Hematopoietic multipotent progenitor cell treated with erythropoietin and hydrocortisone succinate and interleukin-3 and kit ligand, for 6 days (in vitro differentiated cells): ENCODE data around the gene SFMBT2.
"Not testable (repeated sequence)": the region's sequence is repeated elsewhere in the genome, so short reads cannot be mapped to it uniquely, and the experiment has no call there.

ENCODE experiments used
- DNase-seq: peaks from one replicate; pipeline ENCODE4 v3.0.0-alpha.2; 2015

SFMBT2 gene

DNA sequence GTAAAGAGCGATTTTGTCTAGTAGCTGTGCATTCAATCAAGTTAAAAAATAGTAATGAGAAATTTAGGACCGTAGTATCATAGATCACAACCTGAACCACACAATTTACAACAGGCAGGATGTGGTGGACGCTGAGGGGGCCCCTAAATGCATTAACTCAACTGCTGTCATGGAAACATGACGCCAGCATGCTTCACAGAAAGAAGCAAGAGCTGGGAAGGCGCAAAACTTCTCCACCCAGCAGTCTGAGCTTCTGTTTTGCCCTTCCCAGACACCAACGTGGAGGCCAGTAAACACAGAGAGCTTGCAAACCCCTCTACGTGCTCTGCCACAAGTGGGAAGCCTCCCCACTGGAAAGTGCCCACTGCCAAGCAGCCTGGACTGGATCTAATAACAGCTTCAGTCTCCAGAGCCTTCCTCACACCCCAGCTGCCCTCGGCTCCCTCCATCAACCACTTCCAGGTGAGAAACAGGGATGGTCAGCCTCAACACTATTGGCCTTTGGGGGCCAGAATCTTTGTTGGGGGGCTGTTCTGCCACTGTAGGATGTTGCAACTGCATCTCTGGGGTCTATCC lies 151.8 kb downstream of the SFMBT2 start:
- DNase-seq, result peak; percentile 71

DNA sequence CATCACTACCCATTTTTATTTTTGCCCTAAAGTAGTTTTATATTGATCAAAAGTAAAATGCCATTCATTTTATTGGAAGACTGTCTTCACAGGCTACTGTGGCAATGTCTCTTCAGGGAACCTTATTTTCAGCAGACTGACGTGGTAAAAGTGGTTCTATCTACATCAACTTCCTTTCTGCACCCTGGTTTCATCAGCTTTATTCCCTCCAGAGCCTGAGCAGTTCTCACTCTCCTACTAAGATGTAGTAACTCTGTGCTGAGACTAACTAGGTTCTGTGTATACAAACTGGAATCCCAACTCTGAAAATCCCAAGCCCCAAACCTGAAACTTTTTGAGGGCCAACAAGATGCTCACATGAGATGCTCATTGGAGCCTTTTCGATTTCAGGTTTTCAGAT lies 155.3 kb downstream of the SFMBT2 start:
- DNase-seq, result peak; percentile 18

DNA sequence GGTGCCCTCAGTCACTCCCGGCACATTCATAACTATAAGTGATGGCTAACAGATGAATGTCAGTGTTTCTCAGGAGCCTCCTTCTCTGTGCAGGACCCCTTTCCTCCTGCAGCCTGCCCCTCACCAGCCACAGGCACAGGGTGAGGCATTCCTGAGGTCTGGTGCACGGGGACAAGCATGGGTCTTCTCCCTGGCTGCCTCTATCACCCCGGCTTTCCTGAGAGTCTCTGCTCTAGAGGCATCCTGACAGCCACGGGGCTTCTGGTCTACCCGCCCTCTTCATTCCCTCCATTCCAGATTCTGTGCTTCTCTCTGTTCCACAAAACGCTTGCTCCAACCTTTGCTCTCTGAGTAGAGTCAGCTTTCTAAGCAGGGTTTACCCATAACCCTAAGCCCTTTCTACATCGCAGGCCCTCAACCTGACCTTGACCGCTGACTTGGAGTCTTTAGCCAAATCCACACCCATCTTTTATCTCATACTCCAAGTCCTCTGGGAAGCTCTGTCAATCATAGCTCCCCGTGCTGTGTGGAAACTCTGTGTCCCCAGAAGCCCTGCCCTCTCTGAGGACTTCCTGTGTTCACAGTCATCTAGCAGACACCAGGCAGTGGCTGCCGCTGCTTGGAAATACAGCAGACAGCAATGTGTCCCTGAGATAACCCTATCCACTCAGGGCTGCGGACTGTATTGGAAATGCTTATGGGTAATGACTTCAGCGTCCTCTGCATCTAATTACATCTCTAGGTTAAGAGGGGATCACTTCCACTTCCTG lies 159.0 kb downstream of the SFMBT2 start:
- DNase-seq, result peak; percentile 80

DNA sequence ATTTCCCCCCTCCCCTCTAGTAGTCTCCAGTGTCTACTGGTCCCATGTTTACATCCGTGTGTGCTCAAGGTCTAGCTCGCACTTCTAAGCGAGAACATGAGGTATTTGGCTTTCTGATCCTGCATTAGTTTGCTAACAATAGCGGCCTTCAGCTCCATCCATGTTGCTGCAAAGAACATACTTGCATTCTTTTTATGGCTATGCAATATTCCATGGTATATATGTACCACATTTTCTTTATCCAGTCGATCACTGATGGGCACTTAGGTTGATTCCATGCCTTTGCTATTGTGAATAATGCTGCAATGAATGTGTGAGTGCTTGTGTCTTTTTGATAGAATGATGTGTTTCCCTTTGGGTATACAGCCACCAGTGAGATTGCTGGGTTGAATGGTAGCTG lies 160.6 kb downstream of the SFMBT2 start:
- no peak for DNase-seq

DNA sequence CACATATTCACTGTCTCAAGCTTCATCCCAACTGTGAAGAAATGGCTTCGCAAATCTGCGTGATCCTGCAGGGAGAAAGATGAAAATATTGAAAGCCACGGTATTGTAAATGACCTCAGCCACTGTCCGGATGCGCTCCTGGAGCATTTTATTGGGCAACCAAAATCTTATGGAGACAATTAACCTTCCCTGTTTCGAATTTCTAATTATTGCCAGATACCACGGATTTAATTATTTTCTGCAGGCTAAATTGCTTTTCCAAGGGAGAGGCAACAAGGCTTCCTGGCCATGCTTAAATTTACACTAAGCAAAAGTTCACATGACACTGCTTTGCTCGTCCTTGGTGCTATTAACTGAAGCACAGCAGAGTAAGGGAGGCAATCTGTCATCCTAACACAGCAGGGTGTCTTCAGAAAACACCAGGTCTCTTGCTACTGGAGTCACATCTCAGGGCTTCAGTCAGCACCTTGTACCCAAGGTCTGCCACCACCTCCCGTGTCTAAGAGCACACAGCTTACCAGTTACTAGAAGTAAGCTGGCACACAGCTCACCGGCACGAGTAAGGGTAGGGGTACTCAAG lies 162.2 kb downstream of the SFMBT2 start:
- DNase-seq, result no peak

DNA sequence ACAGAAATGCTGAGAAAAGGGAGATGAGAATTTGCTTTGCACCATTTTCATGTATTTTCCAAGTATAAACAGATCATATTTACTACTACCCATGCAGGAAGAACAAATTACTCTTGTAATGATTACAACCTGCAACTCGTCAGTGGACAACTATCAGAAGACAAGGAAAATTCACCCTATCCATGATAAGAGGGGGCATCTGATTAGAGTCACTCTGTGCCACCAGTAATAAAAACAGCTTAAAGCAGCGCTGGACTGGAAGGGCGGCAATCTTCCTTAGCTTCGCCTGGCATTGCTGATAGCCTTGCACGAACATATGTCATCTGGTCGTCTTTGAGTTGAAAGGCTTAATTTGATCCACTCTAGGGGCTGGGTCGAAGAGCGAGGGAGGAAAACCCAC lies 162.7 kb downstream of the SFMBT2 start:
- DNase-seq, result no peak

DNA sequence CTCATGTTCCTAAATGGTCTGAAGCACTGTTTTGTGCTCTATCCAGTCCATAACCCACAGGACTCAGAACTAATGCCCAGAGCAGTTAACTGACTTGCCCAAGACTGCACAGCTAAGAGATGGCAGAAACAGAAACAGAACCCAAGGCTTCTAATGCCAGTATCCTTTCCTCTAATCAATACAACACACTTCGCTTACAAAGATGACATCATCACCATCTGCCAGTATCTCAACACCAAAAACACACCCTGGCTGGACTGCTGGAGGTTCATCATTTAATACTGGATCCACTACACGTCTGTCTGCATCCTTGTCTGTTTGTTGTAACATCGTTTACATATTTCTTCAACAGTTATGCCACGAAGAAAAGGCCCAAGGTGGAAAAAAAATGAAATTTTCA lies 165.3 kb downstream of the SFMBT2 start:
- DNase-seq, result no peak

DNA sequence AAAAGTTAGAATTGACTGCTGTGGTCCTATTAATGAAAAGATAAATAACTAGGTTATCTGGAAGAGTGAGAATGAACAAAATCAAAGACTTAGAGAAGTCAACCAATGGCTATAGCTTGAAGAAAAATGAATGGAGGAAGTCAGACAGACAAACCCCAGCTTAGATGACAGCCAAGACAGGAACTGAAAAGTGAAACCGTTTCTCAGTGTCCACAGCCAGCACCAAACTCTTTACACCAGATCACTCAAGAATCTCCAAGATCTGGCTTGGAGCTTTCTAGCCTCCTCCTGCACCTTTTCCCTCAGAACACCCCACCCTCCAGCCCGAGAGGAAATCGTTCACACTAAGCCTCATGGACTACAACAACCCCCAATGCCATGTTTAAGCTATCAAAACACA lies 167.0 kb downstream of the SFMBT2 start:
- DNase-seq, result peak; percentile 29

DNA sequence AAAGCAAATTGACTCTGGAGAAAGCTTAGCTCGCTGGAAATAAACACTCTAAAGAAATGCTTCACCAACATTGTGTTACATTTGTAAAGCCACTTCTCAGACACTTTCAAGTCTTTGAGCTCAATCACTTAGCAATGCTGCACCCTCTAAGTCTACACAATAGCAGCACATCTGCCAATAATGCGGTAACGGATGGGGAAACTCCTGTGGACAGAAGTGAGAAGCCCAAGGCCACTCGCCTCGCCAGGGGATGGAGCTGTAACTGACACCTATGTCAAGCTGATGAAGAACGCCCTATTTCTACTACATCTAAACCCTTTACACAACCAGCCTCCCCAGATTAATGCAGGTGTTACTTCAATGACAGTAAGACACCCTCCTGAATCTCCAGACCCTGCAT lies 167.7 kb downstream of the SFMBT2 start:
- no peak for DNase-seq

DNA sequence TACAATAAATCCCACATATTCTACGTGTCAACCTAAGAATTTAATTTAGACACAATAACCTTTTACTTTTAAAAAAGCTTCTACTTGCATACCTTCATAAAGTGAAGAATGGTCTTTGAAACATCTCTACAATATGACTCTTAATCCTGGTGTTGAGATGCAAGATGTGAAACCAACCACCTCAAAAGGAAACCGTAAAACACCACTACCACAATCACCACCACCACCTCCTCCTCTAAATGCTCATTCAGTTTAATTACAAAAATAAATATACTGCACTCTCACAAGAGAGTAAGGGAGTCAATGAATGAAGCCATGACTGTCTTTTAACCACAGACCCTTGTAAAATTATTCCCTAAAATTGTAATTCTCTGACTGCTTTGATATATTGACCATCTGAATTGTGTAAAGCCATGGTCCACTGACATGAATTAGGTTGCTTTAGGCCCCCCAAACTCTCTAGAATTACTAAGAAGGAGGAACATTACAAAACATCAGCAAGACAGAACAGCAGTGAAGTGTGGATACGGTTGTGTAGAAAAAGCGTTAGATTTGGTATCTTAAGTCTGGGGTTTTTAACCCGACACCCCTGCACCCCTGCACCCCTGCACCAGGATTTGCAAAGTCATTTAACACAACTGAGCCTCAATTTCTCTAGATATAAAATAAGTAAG lies 171.4 kb downstream of the SFMBT2 start:
- no peak for DNase-seq

DNA sequence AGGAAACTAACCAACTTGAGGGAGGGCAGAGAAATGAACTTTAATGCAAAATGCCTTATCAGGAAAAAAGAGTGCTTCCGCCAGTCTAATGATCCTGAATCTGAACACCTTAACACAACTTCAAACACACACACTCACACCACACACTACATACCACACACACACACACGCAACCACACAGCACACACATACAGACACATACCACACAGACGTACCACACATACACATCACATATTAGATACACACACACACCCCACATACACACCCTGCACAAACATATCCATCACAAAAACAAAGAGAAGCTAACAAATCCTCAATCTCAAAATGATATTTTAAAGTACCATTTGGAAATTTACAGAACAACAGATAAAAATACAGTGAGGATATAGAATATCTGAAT lies 175.5 kb downstream of the SFMBT2 start:
- no peak for DNase-seq

DNA sequence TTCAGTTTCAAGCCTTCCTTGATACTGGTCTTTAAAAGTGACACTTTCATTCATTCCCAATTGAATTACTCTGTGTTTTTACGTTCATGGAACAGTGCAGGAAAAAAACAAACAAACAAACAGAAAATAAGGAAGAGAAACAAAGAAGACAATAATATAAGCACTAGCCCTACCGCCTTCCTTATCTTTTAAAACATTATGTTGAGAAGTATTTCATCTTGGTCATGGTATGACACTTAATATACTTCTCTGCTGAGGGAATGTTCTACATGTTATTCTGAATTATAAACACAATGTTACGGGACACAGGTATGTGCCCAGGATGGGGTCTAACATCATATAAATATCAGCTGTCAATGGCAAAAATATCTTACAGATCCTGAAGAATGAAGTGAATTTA lies 176.7 kb downstream of the SFMBT2 start:
- no peak for DNase-seq

DNA sequence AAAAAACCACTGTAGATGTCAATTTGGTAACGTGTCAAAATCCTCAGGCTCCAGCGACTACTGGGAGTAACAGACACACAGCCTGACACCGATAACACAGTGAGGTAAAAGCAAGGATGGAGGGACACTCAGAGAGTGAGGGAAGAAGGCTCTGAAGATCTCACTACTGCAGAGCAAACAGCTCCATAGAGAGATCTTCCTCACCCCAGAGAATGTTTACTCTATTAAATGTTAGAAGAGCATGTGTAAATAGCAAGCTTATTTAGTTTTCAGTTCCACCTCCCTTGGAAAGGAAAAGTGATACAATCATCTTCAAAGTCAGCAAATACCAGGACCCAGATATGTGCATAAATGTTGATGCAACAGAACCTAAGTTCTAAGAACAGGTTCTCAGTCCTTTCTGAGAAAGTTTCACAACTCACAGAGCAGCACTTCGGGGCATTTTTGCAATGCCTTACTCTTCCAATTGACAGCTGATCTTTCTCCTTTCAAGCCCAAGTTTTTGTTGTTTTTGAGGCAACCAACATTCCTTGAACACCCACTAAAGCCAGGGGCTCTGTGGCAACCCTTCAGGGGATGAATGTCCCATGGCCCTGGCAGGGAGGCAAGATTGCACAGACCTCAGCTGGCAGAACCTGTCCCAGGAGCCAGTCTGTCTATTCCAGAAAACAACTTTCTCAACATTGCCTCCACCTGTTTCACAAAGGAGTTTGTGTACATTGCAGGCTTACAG lies 177.4 kb downstream of the SFMBT2 start:
- peak; percentile 58 for DNase-seq

DNA sequence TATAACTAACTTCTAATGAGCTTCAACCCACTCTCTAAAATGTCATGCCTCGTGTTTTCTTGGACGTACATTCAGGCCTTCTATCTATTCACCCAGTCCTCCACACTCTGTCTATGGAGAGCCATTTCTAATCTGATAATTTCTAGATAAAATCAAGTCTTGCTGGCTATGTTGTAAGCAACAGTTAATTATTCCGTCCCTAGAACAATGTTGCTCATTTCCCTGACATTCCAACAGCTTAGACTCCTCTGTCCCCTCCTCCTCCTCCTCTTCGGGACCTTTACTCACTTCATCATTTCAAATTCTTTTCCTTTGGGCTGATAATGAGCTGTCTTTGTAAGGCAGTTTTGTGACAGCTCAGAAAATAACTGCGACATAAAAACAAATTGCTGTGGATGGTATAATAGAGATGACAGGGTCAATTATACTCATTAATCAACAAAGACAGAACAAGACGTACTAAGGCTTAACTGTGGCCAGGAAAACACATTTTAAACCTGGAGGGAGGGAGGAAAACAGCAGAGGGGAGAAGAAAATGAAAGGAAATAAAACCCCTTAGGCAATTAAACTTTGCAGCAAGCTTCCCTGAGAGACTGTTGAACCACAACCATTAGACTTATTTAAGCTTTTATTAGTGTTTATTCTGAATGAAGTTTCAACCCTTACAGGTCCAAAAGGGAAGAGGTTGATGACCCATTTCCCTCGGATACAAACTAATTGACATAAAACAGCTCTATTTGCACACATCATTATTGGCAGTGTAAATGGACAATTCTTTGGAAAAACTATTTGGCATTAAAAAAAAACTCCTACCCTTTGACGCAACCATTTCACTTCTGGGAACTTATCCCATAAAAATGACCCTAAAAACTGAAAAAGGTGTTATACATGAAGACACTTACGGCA lies 179.1 kb downstream of the SFMBT2 start:
- DNase-seq, result peak; percentile 19

DNA sequence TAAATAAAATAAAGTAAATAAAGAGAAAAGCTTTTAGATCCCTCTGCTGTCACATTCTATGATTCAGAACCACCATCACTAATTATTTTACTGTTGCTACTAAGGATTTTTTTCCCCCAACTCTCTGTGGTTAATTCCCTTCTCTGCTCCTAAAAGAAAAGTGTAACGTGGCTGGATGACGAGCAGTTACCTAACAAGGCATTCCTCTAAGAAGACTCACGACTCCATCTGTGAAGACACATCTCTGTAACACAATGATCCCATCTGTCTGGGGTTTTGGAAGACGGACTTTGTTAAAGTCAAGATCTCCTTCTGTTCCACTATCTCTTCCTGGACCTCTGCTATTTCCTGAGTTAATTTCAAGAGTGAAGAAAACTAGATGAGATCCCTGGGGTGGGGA lies 179.9 kb downstream of the SFMBT2 start:
- DNase-seq, result no peak

DNA sequence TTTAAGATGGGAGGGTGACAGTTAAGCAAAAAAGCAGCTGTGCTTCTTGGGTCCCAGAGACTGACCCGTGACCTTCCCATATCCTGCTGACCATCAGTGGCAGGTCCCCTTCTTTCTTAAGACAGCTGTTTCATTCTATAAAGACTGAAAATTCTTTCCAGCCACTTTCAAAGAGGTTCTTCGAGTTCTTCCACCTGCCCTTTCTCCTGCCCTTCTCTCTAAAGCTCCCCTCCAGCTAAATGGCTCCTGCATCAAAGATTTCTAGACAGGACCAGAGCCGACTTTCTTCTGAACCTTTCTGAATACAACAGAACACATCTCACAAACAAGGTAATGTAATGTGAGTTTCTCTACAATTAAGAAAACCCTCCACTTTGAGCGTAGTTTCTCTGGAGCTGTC lies 180.8 kb downstream of the SFMBT2 start:
- no peak for DNase-seq

DNA sequence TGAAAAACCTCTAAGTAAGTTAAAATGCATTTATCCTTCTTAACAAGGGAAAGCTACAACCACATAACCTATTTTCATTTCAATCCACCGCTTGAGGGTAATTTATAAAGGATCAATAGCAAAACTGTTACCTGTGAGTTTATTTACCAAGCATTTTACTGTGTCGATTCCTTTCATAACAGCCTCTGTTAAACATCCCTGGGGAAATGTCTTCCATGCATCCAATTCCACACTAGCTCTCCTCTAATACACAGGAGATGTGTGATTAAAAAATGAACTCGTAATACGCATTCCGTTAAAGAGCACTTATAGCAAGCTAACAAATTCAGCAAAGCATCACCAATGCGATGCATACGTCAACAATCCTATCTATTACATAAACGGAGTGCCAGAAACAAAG lies 185.7 kb downstream of the SFMBT2 start:
- no peak for DNase-seq

DNA sequence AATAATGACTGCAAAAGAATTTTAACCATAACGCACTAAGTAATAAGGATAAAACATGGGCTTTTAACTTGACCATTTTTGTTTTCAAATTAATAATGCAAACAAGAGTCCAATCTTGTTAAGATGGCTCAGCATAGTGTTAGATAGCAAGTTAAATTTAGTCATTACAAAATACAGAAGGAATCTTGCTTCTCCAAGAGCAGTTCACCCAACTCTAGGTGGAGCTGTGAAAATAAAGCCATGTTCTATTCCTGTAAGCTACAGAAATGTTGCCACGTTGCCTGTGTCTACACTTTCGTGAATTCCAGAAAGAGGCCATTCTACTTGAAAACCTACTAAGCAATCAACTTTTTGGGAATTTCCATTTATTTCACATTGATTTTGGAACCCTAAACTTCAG lies 191.9 kb downstream of the SFMBT2 start:
- DNase-seq, result no peak

DNA sequence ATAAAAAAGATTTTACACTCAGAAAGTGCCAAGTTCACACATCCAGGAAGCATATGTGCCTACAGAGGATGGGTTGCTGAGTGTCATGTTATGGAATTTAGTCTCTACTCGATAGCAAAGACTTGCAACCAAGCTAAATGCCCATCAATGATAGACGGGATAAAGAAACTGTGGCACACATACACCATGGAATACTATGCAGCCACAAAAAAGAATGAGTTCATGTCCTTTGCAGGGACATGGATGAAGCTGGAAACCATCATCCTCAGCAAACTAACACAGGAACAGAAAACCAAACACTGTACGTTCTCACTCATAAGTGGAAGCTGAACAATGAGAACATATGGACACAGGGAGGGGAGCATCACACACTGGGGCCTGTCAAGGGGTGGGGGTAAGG lies 198.1 kb downstream of the SFMBT2 start:
- not testable (repeated sequence) for DNase-seq

DNA sequence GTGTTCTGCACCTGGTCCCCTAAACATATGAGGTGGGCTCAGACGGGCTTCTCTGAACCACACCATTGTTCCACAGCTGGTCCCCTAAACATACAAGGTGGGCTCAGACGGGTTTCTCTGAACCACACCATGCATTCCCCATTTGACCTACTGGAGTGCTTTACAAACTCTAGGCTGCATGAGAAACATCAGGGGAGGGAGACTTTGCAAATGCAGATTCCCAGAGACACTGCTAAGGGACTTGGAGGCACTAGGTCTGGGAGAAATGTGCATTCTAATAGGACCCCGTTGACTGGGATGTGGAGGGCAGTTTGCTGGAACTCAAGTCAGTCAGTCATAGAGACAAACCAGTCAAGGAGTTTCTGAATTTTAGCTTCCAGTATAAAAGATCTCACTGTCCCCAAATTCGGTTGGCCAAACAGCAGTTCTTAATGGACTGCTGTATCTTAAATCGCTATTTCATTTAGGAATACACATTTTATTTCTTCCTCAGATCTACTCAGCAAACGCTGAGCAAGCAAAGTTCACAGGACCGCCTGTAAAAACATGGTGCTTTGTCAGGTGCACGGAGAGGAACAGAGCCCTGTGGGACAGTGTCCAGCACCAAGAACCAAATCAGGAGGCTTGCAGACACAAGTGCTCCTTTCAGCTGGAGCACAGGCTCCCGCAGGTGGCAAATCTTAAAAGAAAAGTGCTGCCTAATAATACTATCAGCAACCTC lies 198.8 kb downstream of the SFMBT2 start:
- DNase-seq, result no peak

DNA sequence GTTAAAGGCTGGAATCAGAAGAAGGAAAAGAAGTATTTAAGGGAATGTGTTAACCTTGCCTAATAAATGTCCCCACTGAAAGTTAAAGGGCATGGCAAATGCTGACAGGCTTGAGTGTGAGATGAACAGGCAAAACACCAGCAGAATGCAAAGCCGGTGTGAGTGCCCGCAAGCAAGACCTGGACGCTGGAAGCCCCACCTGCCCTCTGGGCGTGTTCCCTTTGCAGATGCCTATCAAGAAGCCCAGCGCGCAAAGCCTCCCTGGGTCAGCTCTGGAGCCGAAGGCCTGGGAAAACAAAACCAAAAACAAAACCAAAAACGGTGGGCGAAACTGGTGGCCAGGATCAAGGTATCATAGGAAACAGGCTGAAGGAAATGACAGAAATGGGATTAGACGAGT lies 200.3 kb downstream of the SFMBT2 start:
- DNase-seq, result no peak

DNA sequence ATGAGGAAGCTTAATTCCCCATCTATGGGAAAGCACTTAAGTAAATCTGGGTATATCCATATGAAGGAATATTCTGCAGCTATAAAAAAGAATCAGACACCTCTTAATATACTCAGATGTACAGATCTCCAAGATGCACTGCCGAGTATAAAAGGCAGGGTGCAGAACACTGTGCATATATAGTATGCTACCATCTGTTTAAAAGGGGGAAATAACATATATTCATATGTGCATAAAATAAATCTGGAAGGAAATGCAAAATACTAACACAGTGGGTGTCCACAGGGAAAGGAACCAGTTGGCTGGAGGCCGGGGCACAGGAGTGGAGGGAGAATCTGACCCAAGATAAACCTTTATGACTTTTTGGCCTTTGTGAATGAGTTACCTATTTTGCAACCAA lies 201.4 kb downstream of the SFMBT2 start:
- no peak for DNase-seq
